ENCODE results near the gene IL36A.

The IL36A gene

GRCh38 chr2:113036763-113037162 is 31.5 kb downstream of the IL36A start:
- in situ Hi-C loops (cut with HindIII; ENCODE audit: low sequenced_read_pairs) = no loop called here
- DNase-seq (ENCODE audit: low read depth, low spot score) = no peak
- TF ChIP-seq, protein P1, sequence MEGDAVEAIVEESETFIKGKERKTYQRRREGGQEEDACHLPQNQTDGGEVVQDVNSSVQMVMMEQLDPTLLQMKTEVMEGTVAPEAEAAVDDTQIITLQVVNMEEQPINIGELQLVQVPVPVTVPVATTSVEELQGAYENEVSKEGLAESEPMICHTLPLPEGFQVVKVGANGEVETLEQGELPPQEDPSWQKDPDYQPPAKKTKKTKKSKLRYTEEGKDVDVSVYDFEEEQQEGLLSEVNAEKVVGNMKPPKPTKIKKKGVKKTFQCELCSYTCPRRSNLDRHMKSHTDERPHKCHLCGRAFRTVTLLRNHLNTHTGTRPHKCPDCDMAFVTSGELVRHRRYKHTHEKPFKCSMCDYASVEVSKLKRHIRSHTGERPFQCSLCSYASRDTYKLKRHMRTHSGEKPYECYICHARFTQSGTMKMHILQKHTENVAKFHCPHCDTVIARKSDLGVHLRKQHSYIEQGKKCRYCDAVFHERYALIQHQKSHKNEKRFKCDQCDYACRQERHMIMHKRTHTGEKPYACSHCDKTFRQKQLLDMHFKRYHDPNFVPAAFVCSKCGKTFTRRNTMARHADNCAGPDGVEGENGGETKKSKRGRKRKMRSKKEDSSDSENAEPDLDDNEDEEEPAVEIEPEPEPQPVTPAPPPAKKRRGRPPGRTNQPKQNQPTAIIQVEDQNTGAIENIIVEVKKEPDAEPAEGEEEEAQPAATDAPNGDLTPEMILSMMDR (IDR thresholded peaks at IDR 0.05; ENCODE audit: low read depth, low read length) = no peak
- H3K4me3 ChIP-seq (ENCODE audit: low read depth, low read length) = no peak overlapping the region

DNA sequence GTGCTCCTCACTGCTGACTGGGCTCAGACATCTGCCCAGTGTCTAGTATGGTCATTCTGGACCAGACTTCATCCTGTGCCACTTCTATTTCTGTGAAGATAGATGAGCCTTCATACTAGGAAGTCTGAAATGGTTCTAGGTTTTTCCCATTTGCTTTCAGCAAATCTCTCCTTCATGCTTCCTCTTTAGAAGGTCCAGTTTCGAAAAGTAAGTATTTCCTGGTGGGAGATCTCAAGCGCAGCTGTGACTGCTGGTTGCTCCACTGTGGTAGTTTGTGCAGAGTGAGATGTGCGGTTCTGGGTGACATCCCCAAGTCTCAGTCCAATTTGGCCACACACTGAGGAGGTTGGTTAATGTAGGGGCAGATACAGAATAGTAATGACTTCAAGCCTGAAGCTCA is 33.0 kb downstream of the IL36A start:
- no peak for DNase-seq (ENCODE audit: low read depth, low spot score)
- no peak overlapping the region for H3K4me3 ChIP-seq (ENCODE audit: low read depth, low read length)
- TF ChIP-seq, protein P1 (IDR thresholded peaks at IDR 0.05; ENCODE audit: low read depth, low read length) = no peak
- in situ Hi-C loops (cut with HindIII; ENCODE audit: low sequenced_read_pairs) = no loop called here

DNA sequence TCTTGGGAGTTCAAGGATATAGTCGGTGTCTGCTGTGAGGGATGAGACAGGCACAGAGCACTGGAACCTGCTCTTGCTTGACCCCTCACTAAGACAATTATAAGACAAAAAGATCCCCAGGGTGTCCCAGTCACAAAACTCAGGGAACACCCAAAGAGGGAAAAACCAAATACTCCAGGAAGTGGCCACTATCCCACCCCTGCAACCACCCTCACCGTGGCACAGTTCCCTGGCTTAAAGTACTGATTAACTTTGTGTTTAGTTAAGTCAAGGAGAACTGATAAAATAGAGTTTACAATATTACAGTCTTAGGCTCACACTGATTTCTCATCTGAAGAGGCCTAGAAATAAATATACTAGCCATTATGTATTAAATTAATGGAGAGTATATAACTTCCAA is 33.9 kb downstream of the IL36A start:
- no peak for DNase-seq (ENCODE audit: low read depth, low spot score)
- in situ Hi-C loops (cut with HindIII; ENCODE audit: low sequenced_read_pairs) = no loop called here
- no peak overlapping the region for H3K4me3 ChIP-seq (ENCODE audit: low read depth, low read length)
- TF ChIP-seq, protein P1 (IDR thresholded peaks at IDR 0.05; ENCODE audit: low read depth, low read length) = no peak

DNA sequence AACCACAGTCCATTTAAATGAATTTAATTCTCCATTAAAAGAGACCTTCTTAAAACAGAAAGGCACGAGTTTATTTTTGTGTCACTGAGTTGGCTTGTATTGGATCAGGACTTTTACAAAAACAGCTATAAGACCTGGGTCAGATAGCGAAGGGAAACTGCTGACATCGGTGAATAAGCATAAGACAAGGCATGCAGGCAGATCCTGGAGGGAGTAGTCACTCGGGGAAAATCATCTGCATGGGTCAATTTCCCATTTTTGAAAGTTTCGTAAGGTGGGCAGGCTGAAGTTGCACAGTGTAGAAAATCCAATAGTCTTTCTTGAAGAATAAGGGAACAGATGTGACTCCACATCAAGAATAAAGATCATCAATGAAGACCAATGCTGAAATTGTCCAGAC is 34.5 kb downstream of the IL36A start:
- TF ChIP-seq, protein P1 (IDR thresholded peaks at IDR 0.05; ENCODE audit: low read depth, low read length) = no peak
- in situ Hi-C loops (cut with HindIII; ENCODE audit: low sequenced_read_pairs) = no loop called here
- no peak for DNase-seq (ENCODE audit: low read depth, low spot score)
- H3K4me3 ChIP-seq (ENCODE audit: low read depth, low read length) = no peak overlapping the region

GRCh38 chr2:113041871-113042270 is 36.6 kb downstream of the IL36A start:
- TF ChIP-seq, protein P1 (IDR thresholded peaks at IDR 0.05; ENCODE audit: low read depth, low read length) = no peak
- DNase-seq (ENCODE audit: low read depth, low spot score) = no peak
- H3K4me3 ChIP-seq (ENCODE audit: low read depth, low read length) = no peak overlapping the region
- in situ Hi-C loops (cut with HindIII; ENCODE audit: low sequenced_read_pairs) = no loop called here

- no peak for DNase-seq (ENCODE audit: low read depth, low spot score)
- TF ChIP-seq, protein P1 (IDR thresholded peaks at IDR 0.05; ENCODE audit: low read depth, low read length) = no peak
- in situ Hi-C loops (cut with HindIII; ENCODE audit: low sequenced_read_pairs) = no loop called here
- H3K4me3 ChIP-seq (ENCODE audit: low read depth, low read length) = no peak overlapping the region
Observed at GRCh38 chr2:113046465-113046864, 41.2 kb downstream of the IL36A start.

All from astrocyte of the spinal cord (primary cell).